ENCODE data around the gene HECTD2.
"Not testable (repeated sequence)": the region's sequence is repeated elsewhere in the genome, so short reads cannot be mapped to it uniquely, and the experiment has no call there.

Gene HECTD2

GRCh38 chr10:91433620-91434019 lies 23.5 kb downstream of the HECTD2 start:
- Histone ChIP-seq H3F3A (ENCODE audit: low read depth) (no peaks in the 10 kb centered on the region), H3K9me2 (replicated peaks; ENCODE audit: low read depth, low read length) (no peaks in the 10 kb centered on the region), H4K20me1 (ENCODE audit: insufficient read depth, low read length, poor library complexity, severe bottlenecking) (no peaks in the 10 kb centered on the region), H3K36me3 (ENCODE audit: insufficient read depth, low read length) (peaks cover 3% of the 10 kb centered on the region; the same call in 1 of the 2 replicates), H3K27me3 (ENCODE audit: insufficient read depth, low read length, poor library complexity, severe bottlenecking) (no peaks in the 10 kb centered on the region), H3K9ac (ENCODE audit: low read depth, low read length, poor library complexity, severe bottlenecking) (no peak overlapping the region), H2AFZ (ENCODE audit: low read length) (no peak overlapping the region), H3K4me3 (ENCODE audit: low read length, poor library complexity, severe bottlenecking) (no peak overlapping the region), H3K79me2 (ENCODE audit: insufficient read depth, low read length) (no peaks in the 10 kb centered on the region), H3K4me2 (ENCODE audit: low read depth, low read length, poor library complexity, severe bottlenecking) (no peak overlapping the region), H3K4me1 (ENCODE audit: insufficient read depth, low read length, poor library complexity, severe bottlenecking) (no peaks in the 10 kb centered on the region), H3K9me3 (ENCODE audit: insufficient read depth, low read depth, low read length) (no peaks in the 10 kb centered on the region)
- no peak for TF ChIP-seq CTCF (conservative IDR thresholded peaks at IDR 0.05; ENCODE audit: low read length)
- no peak for TF ChIP-seq EZH2phosphoT487 (IDR thresholded peaks at IDR 0.05; ENCODE audit: borderline replicate concordance)

DNA sequence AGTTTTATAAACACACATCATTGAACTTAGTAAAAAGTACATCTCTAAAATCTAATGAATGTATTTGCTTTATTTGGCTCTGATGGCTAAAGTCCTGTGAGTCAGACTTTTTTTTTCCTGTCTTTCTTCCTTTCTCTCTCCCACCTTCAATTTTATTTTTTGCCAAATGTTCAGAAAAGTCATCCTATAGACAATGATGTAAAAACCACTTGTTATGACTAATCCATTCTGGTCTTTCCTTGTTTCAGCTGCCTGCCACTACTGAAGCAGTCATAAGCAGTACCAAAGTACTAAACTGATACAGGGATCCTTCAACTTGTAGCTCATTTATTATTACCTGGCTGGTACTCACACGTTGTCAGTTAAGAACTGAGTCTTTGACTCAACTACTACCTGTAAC lies 23.9 kb downstream of the HECTD2 start:
- H3K79me2 ChIP-seq (ENCODE audit: insufficient read depth, low read length) = no peaks in the 10 kb centered on the region
- no peak overlapping the region for H3K4me3 ChIP-seq (ENCODE audit: low read length, poor library complexity, severe bottlenecking)
- H3K27me3 ChIP-seq (ENCODE audit: insufficient read depth, low read length, poor library complexity, severe bottlenecking) = no peaks in the 10 kb centered on the region
- H3K9me3 ChIP-seq (ENCODE audit: insufficient read depth, low read depth, low read length) = no peaks in the 10 kb centered on the region
- no peak overlapping the region for H3K4me2 ChIP-seq (ENCODE audit: low read depth, low read length, poor library complexity, severe bottlenecking)
- no peak overlapping the region for H2AFZ ChIP-seq (ENCODE audit: low read length)
- no peak overlapping the region for H3K9ac ChIP-seq (ENCODE audit: low read depth, low read length, poor library complexity, severe bottlenecking)
- no peaks in the 10 kb centered on the region for H3F3A ChIP-seq (ENCODE audit: low read depth)
- peaks cover 3% of the 10 kb centered on the region; the same call in 1 of the 2 replicates for H3K36me3 ChIP-seq (ENCODE audit: insufficient read depth, low read length)
- TF ChIP-seq EZH2phosphoT487 (IDR thresholded peaks at IDR 0.05; ENCODE audit: borderline replicate concordance) = no peak
- TF ChIP-seq CTCF (conservative IDR thresholded peaks at IDR 0.05; ENCODE audit: low read length) = no peak
- H4K20me1 ChIP-seq (ENCODE audit: insufficient read depth, low read length, poor library complexity, severe bottlenecking) = no peaks in the 10 kb centered on the region
- no peaks in the 10 kb centered on the region for H3K4me1 ChIP-seq (ENCODE audit: insufficient read depth, low read length, poor library complexity, severe bottlenecking)
- no peaks in the 10 kb centered on the region for H3K9me2 ChIP-seq (replicated peaks; ENCODE audit: low read depth, low read length)

- TF ChIP-seq CTCF (conservative IDR thresholded peaks at IDR 0.05; ENCODE audit: low read length) = no peak
- TF ChIP-seq EZH2phosphoT487 (IDR thresholded peaks at IDR 0.05; ENCODE audit: borderline replicate concordance) = no peak
- H3K4me3 ChIP-seq (ENCODE audit: low read length, poor library complexity, severe bottlenecking) = no peak overlapping the region
- H3K9ac ChIP-seq (ENCODE audit: low read depth, low read length, poor library complexity, severe bottlenecking) = no peak overlapping the region
- H3F3A ChIP-seq (ENCODE audit: low read depth) = no peaks in the 10 kb centered on the region
- no peaks in the 10 kb centered on the region for H3K9me3 ChIP-seq (ENCODE audit: insufficient read depth, low read depth, low read length)
- H3K9me2 ChIP-seq (replicated peaks; ENCODE audit: low read depth, low read length) = no peaks in the 10 kb centered on the region
- H3K27me3 ChIP-seq (ENCODE audit: insufficient read depth, low read length, poor library complexity, severe bottlenecking) = no peaks in the 10 kb centered on the region
- no peaks in the 10 kb centered on the region for H3K79me2 ChIP-seq (ENCODE audit: insufficient read depth, low read length)
- no peaks in the 10 kb centered on the region for H3K4me1 ChIP-seq (ENCODE audit: insufficient read depth, low read length, poor library complexity, severe bottlenecking)
- peaks cover 3% of the 10 kb centered on the region; the same call in 1 of the 2 replicates for H3K36me3 ChIP-seq (ENCODE audit: insufficient read depth, low read length)
- H4K20me1 ChIP-seq (ENCODE audit: insufficient read depth, low read length, poor library complexity, severe bottlenecking) = no peaks in the 10 kb centered on the region
- no peak overlapping the region for H2AFZ ChIP-seq (ENCODE audit: low read length)
- H3K4me2 ChIP-seq (ENCODE audit: low read depth, low read length, poor library complexity, severe bottlenecking) = no peak overlapping the region
Measured at GRCh38 chr10:91435241-91435640, 25.1 kb downstream of the HECTD2 start.

DNA sequence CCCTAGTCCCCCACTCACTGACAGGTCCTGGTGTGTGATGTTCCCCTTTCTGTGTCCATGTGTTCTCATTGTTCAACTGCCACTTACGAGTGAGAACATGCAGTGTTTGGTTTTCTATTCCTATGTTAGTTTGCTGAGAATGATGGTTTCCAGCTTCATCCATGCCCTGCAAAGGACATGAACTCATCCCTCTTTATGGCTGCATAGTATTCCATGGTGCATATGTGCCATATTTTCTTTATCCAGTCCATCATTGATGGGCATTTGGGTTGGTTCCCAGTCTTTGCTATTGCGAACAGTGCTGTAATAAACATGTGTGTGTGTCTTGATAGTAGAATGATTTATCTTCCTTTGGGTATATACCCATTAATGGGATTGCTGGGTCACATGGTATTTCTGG lies 28.1 kb downstream of the HECTD2 start:
- not testable (repeated sequence) for H3K9me3 ChIP-seq (ENCODE audit: insufficient read depth, low read depth, low read length); H3K4me3 ChIP-seq (ENCODE audit: low read length, poor library complexity, severe bottlenecking); H2AFZ ChIP-seq (ENCODE audit: low read length); H3K9me2 ChIP-seq (replicated peaks; ENCODE audit: low read depth, low read length); H3K36me3 ChIP-seq (ENCODE audit: insufficient read depth, low read length); H3K4me2 ChIP-seq (ENCODE audit: low read depth, low read length, poor library complexity, severe bottlenecking); H3F3A ChIP-seq (ENCODE audit: low read depth); H4K20me1 ChIP-seq (ENCODE audit: insufficient read depth, low read length, poor library complexity, severe bottlenecking); H3K27me3 ChIP-seq (ENCODE audit: insufficient read depth, low read length, poor library complexity, severe bottlenecking); H3K9ac ChIP-seq (ENCODE audit: low read depth, low read length, poor library complexity, severe bottlenecking); H3K4me1 ChIP-seq (ENCODE audit: insufficient read depth, low read length, poor library complexity, severe bottlenecking); H3K79me2 ChIP-seq (ENCODE audit: insufficient read depth, low read length)
